Measurements from ENCODE around the gene DFFA. TPM values are rescaled to one million over a fixed set of nuclear protein-coding genes. Genes with fewer than 3 reads are reported as not detected.

Gene DFFA
- total and polyA plus RNA-seq, 2 experiments from 2014 or later = 35.0 to 50.3 TPM

DNA sequence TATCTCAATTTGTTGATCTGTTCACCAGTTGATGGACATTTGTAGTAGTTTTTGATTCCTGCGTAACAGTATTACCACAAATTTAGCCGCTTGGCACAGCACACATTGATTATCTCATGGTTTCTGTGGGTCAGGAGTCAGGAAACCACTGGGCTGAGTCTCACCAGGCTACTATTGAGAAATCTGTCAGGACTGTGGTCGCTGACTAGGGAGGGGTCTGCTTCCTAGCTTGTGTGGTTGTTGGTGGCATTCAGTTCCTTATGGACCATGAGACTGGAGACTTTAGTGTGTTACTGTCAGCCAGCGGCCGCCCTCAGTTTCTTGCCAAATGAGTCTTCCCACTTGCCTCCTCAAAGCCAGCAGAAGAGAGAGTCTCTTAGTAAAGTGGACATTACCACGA lies 12.2 kb upstream of the DFFA start:
- no peak overlapping the region for H2AFZ ChIP-seq
- no peaks in the 10 kb centered on the region for H3F3A ChIP-seq (ENCODE audit: insufficient read depth)
- peaks cover 100% of the 10 kb centered on the region for H3K79me2 ChIP-seq (ENCODE audit: insufficient read depth)
- 92 to 97% methylated on average over 6 of the region's 6 CpGs for WGBS, 2 experiments (ENCODE audit: low coverage in 1 of 2, low lambda C conversion rate in 2 of 2, missing lambda C conversion rate in 2 of 2)
- H3K9me3 ChIP-seq (ENCODE audit: low read depth) = no peaks in the 10 kb centered on the region
- DNase-seq = no peak
- H3K9me2 ChIP-seq (ENCODE audit: insufficient read depth) = no peaks in the 10 kb centered on the region
- H3K36me3 ChIP-seq (ENCODE audit: low read depth) = no peaks in the 10 kb centered on the region
- H3K4me1 ChIP-seq (ENCODE audit: insufficient read depth) = no peaks in the 10 kb centered on the region
- H3K27ac ChIP-seq = no peak overlapping the region
- in situ Hi-C loops (cut with MboI) = no loop called here
- no peak overlapping the region for H3K4me3 ChIP-seq
- no peaks in the 10 kb centered on the region for H4K20me1 ChIP-seq (ENCODE audit: insufficient read depth)
- H3K4me2 ChIP-seq (ENCODE audit: unreplicated experiment) = no peak overlapping the region
- H3K9ac ChIP-seq = no peak overlapping the region
- H3K27me3 ChIP-seq (replicated peaks; ENCODE audit: insufficient read depth) = no peaks in the 10 kb centered on the region
- TF ChIP-seq EZH2phosphoT487 (IDR thresholded peaks at IDR 0.05; ENCODE audit: insufficient read depth, low read depth) (no peak), EZH2 (IDR thresholded peaks at IDR 0.05; ENCODE audit: insufficient read depth, poor library complexity, severe bottlenecking) (no peak)

DNA sequence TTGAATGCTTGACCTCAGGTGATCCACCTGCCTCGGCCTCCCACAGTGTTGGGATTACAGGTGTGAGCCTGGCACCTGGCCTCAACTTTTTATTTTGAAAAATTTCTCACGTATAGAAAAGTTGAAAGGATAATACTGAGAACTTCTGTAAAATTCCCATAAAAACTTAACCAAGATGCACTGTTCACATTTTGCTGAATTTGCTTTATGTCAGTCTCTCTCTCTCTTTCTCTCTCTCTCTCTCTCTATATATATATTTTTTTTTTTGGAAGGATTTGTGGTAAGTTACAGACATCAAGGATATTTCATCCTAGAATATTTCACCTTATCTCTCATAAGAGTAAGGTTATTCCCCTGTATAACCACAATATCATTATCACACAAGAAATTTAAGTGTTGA lies 8.3 kb upstream of the DFFA start:
- in situ Hi-C loops (cut with MboI) = no loop called here
- no peak for TF ChIP-seq EZH2 (IDR thresholded peaks at IDR 0.05; ENCODE audit: insufficient read depth, poor library complexity, severe bottlenecking)
- TF ChIP-seq EZH2phosphoT487 (IDR thresholded peaks at IDR 0.05; ENCODE audit: insufficient read depth, low read depth) = no peak
- Histone ChIP-seq H3K9me3 (ENCODE audit: low read depth) (no peaks in the 10 kb centered on the region), H3K9me2 (ENCODE audit: insufficient read depth) (no peaks in the 10 kb centered on the region), H2AFZ (no peak overlapping the region), H3F3A (ENCODE audit: insufficient read depth) (no peaks in the 10 kb centered on the region), H3K27me3 (replicated peaks; ENCODE audit: insufficient read depth) (no peaks in the 10 kb centered on the region), H3K4me1 (ENCODE audit: insufficient read depth) (no peaks in the 10 kb centered on the region), H4K20me1 (ENCODE audit: insufficient read depth) (no peaks in the 10 kb centered on the region), H3K27ac (no peak overlapping the region), H3K4me3 (no peak overlapping the region), H3K9ac (no peak overlapping the region), H3K4me2 (ENCODE audit: unreplicated experiment) (no peak overlapping the region), H3K36me3 (ENCODE audit: low read depth) (no peaks in the 10 kb centered on the region), H3K79me2 (ENCODE audit: insufficient read depth) (peaks cover 100% of the 10 kb centered on the region)
- DNase-seq = no peak
- 72 to 83% methylated on average over 2 of the region's 2 CpGs for WGBS, 2 experiments (ENCODE audit: low coverage in 1 of 2, low lambda C conversion rate in 2 of 2, missing lambda C conversion rate in 2 of 2)

DNA sequence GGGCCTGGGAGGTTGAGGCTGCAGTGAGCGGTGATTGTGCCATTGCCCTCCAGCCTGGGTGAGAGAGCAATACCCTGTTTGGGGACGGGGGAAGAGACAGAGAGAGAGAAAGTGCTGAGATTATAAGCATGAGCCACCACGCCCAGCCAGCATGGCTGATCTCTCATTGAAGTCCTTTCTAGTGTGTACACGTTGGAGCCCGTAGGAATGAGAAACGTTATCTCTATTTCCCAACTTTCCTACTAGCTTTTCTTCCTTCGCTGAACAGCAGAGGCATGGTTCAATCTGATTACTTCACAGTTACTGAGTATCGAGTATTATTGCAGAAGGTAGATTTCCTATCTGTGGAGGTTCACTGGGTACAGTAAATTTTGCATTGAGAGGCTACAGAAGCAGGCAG lies 7.0 kb upstream of the DFFA start:
- Histone ChIP-seq H3K27me3 (replicated peaks; ENCODE audit: insufficient read depth) (no peaks in the 10 kb centered on the region), H3K27ac (no peak overlapping the region), H3K9ac (no peak overlapping the region), H3K4me1 (ENCODE audit: insufficient read depth) (no peaks in the 10 kb centered on the region), H2AFZ (no peak overlapping the region), H4K20me1 (ENCODE audit: insufficient read depth) (no peaks in the 10 kb centered on the region), H3K4me2 (ENCODE audit: unreplicated experiment) (no peak overlapping the region), H3F3A (ENCODE audit: insufficient read depth) (no peaks in the 10 kb centered on the region), H3K79me2 (ENCODE audit: insufficient read depth) (peaks cover 100% of the 10 kb centered on the region), H3K36me3 (ENCODE audit: low read depth) (no peaks in the 10 kb centered on the region), H3K9me2 (ENCODE audit: insufficient read depth) (no peaks in the 10 kb centered on the region), H3K9me3 (ENCODE audit: low read depth) (no peaks in the 10 kb centered on the region), H3K4me3 (no peak overlapping the region)
- WGBS, 2 experiments (ENCODE audit: low coverage in 1 of 2, low lambda C conversion rate in 2 of 2, missing lambda C conversion rate in 2 of 2) = 80 to 81% methylated on average over 8 of the region's 8 CpGs
- no peak for TF ChIP-seq EZH2 (IDR thresholded peaks at IDR 0.05; ENCODE audit: insufficient read depth, poor library complexity, severe bottlenecking)
- no peak for TF ChIP-seq EZH2phosphoT487 (IDR thresholded peaks at IDR 0.05; ENCODE audit: insufficient read depth, low read depth)
- in situ Hi-C loops (cut with MboI) = no loop called here
- DNase-seq = no peak

DNA sequence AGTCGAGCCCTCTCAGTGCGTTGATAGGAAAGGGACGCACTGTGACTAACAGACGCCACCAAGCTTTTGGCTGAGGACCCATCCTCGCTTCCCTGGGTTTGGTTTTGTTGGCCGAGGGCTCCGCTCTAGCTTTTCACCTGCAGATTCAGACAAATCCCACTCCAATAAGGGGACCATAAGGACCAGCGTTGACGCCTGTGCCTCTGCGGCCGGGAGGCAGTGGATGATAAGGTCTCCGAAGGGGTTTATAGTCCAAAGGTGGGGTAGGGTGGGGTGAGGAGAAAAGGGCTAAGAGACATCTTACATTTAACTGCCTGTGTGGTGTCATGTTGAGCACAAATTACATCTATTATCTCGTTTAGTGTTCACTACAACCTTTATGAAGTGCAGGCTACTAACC lies 3.2 kb upstream of the DFFA start:
- in situ Hi-C loops (cut with MboI) = no loop called here
- Histone ChIP-seq H3K4me1 (ENCODE audit: insufficient read depth) (0 out of 2 replicates have a peak, but pooled peaks cover 4% of the 10 kb centered on the region), H3K27ac (0 out of 2 replicates have a peak overlapping the region, but pooled peaks have one; percentile 7), H3K36me3 (ENCODE audit: low read depth) (no peaks in the 10 kb centered on the region), H3K9ac (peak overlapping the region; percentile 84), H3K9me2 (ENCODE audit: insufficient read depth) (no peaks in the 10 kb centered on the region), H3K9me3 (ENCODE audit: low read depth) (no peaks in the 10 kb centered on the region), H3K4me3 (peak overlapping the region; percentile 99), H3K4me2 (ENCODE audit: unreplicated experiment) (peak overlapping the region; percentile 92), H3K79me2 (ENCODE audit: insufficient read depth) (peaks cover 74% of the 10 kb centered on the region), H3K27me3 (replicated peaks; ENCODE audit: insufficient read depth) (no peaks in the 10 kb centered on the region), H4K20me1 (ENCODE audit: insufficient read depth) (no peaks in the 10 kb centered on the region), H2AFZ (peak overlapping the region; percentile 84), H3F3A (ENCODE audit: insufficient read depth) (no peaks in the 10 kb centered on the region)
- TF ChIP-seq EZH2phosphoT487 (IDR thresholded peaks at IDR 0.05; ENCODE audit: insufficient read depth, low read depth) = no peak
- no peak for TF ChIP-seq EZH2 (IDR thresholded peaks at IDR 0.05; ENCODE audit: insufficient read depth, poor library complexity, severe bottlenecking)
- 2% methylated on average over 13 of the region's 13 CpGs for WGBS, 2 experiments (ENCODE audit: low coverage in 1 of 2, low lambda C conversion rate in 2 of 2, missing lambda C conversion rate in 2 of 2)
- no peak for DNase-seq
